Psoas muscle (tissue), 8 donors: ENCODE measurements around the gene LTB4R. TPM values are rescaled to one million over a fixed set of nuclear protein-coding genes. Genes with fewer than 3 reads are reported as not detected.

Experiments used
- ATAC-seq, 4 donors: fragments of 200-7000 bp; cut with Tn5 transposase; one replicate each; pipeline ENCODE4 v1.9.1; 2020; ENCODE audit warnings: moderate library complexity in 3 of 4, mild to moderate bottlenecking in 2 of 4
- DNase-seq, 2 donors: peaks; one replicate each; pipeline ENCODE4 v3.0.0-alpha.2; 2020
- H3K27ac ChIP-seq: fragments of 200-600 bp; one replicate; pipeline ENCODE4 v1.8.0; 2022
- H3K27me3 ChIP-seq, 3 donors: fragments of 200-600 bp in 1 of 3; one replicate each; pipeline versions ENCODE4 v1.6.1 to v1.8.0; 2013 to 2022; ENCODE audit warnings: low read length in 2 of 3, mild to moderate bottlenecking in 2 of 3, moderate library complexity in 1 of 3; ENCODE audit not compliant: insufficient read depth in 3 of 3
- H3K36me3 ChIP-seq, 2 donors: fragments of 200-600 bp in 1 of 2; one replicate each; pipeline versions ENCODE4 v1.6.1 to v1.8.0; 2013 to 2022; ENCODE audit warnings: low read depth in 1 of 2, mild to moderate bottlenecking in 1 of 2, moderate library complexity in 1 of 2; ENCODE audit not compliant: insufficient read depth in 1 of 2
- H3K4me1 ChIP-seq: fragments of 200-600 bp; one replicate; pipeline ENCODE4 v1.8.0; 2022
- H3K4me3 ChIP-seq: fragments of 200-600 bp; one replicate; pipeline ENCODE4 v1.8.0; 2022; ENCODE audit warnings: mild to moderate bottlenecking
- H3K9me3 ChIP-seq: fragments of 200-600 bp; one replicate; pipeline ENCODE4 v1.8.0; 2022
- WGBS, 3 donors: extraction: QIAGEN DNeasy Blood & Tissue Kit; methylation state at CpG; one replicate each; pipeline versions ENCODE4 v1.1.6 to v1.1.7; 2013; 5-methylcytosine and 5-hydroxymethylcytosine counted together
- intact Hi-C, 2 donors: fragments of 100-400 bp; cut with DNase I; formaldehyde crosslinking; loops; one replicate each; pipeline versions ENCODE4 v1.11.0 to v1.14.2; 2022
- polyA plus RNA-seq, 3 donors: library from polyadenylated mRNA; stranded (reverse); fragments of 200-250 nt; gene quantifications; one replicate each; pipeline ENCODE4 v1.2.3, GENCODE V29; 2013
- total RNA-seq, 4 donors: library from RNA; stranded (reverse); fragmentation: NEBNext Ultra II Directional in 2 of 4; extraction: Animal tissue kit (Norgen Biotek cat#: 25700) in 2 of 4; gene quantifications; one replicate each; pipeline versions ENCODE4 v1.2.1 to v1.2.4, GENCODE V29; 2021 to 2023
- TF ChIP-seq, protein P1 (sequence below): fragments of 200-600 bp; IDR thresholded peaks from one replicate; pipeline ENCODE4 v1.8.0; 2022; ENCODE audit warnings: antibody characterized with exemption
- donor health status: healthy with polysubstance abuse.
- donor health status: DM: no; HTN: no; CAD: no; lungs with moderate emphysema.
- donor health status: Bipolar disorder and iron deficiency.
- donor health status: healthy.
- donor health status: DM: yes; HTN: yes; CAD: no.
- donor health status: DM: no; HTN: no; CAD: no.
- donor health status: DM: no; HTN: no; CAD: no.
- donor health status: DM: yes; HTN: yes; CAD: no.

Gene LTB4R
- total and polyA plus RNA-seq, 7 donors, result 0.35 to 2.1 (median 1.9) TPM

- TF ChIP-seq, protein P1, sequence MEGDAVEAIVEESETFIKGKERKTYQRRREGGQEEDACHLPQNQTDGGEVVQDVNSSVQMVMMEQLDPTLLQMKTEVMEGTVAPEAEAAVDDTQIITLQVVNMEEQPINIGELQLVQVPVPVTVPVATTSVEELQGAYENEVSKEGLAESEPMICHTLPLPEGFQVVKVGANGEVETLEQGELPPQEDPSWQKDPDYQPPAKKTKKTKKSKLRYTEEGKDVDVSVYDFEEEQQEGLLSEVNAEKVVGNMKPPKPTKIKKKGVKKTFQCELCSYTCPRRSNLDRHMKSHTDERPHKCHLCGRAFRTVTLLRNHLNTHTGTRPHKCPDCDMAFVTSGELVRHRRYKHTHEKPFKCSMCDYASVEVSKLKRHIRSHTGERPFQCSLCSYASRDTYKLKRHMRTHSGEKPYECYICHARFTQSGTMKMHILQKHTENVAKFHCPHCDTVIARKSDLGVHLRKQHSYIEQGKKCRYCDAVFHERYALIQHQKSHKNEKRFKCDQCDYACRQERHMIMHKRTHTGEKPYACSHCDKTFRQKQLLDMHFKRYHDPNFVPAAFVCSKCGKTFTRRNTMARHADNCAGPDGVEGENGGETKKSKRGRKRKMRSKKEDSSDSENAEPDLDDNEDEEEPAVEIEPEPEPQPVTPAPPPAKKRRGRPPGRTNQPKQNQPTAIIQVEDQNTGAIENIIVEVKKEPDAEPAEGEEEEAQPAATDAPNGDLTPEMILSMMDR, result no peak
- ATAC-seq (no peak), DNase-seq (no peak)
- Histone ChIP-seq H3K36me3 (no peaks in the 10 kb centered on the region), H3K27me3 (peaks cover 0 to 35% (median 0%) of the 10 kb centered on the region in 3 donors), H3K4me1 (no peaks in the 10 kb centered on the region), H3K9me3 (no peaks in the 10 kb centered on the region), H3K27ac (no peak overlapping the region), H3K4me3 (no peak overlapping the region)
- 83 to 89% (median 85%) methylated on average over 4 of the region's 4 CpGs for WGBS, 3 donors
- intact Hi-C loops, result no loop called here
Observed at GRCh38 chr14:24356208-24356607, 44.9 kb downstream of the LTB4R start.

DNA sequence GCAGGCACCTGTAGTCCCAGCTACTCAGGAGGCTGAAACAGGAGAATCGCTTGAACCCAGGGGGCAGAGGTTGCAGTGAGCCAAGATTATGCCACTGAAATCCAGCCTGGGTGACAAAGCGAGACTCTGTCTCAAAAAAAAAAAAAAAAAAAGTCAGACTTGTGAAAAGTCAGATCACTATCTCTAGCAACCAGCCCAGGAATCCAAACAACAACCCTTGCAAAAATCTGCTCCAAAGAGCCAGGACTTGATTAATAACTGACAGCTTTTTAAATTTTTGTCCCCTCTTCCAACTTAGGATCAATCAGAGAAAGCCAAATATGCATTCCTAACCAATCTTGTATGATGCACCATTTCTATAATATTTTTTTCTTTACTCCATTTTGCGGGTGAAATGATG, 49.0 kb downstream of the LTB4R start:
- no peak for DNase-seq
- TF ChIP-seq, protein P1, result no peak
- Histone ChIP-seq H3K36me3 (no peaks in the 10 kb centered on the region), H3K27ac (no peak overlapping the region), H3K4me3 (no peak overlapping the region), H3K9me3 (no peaks in the 10 kb centered on the region), H3K4me1 (peaks cover 3% of the 10 kb centered on the region), H3K27me3 (peaks cover 0 to 31% (median 0%) of the 10 kb centered on the region in 3 donors)
- intact Hi-C loops, result no loop called here
- ATAC-seq, result no peak
- WGBS, 3 donors, result 84 to 89% (median 88%) methylated on average over 3 of the region's 3 CpGs

- H3K4me1 ChIP-seq, result peaks cover 6% of the 10 kb centered on the region
- intact Hi-C loops, result no loop called here
- peaks cover 0 to 41% (median 2%) of the 10 kb centered on the region in 3 donors for H3K27me3 ChIP-seq
- 71 to 84% (median 74%) methylated on average over 2 of the region's 2 CpGs for WGBS, 3 donors
- ATAC-seq (no peak), DNase-seq (no peak)
- H3K27ac ChIP-seq, result no peak overlapping the region
- H3K9me3 ChIP-seq, result no peaks in the 10 kb centered on the region
- TF ChIP-seq, protein P1, result no peak
- no peaks in the 10 kb centered on the region for H3K36me3 ChIP-seq
- H3K4me3 ChIP-seq, result no peak overlapping the region
Observed at GRCh38 chr14:24361326-24361725, 50.0 kb downstream of the LTB4R start.

DNA sequence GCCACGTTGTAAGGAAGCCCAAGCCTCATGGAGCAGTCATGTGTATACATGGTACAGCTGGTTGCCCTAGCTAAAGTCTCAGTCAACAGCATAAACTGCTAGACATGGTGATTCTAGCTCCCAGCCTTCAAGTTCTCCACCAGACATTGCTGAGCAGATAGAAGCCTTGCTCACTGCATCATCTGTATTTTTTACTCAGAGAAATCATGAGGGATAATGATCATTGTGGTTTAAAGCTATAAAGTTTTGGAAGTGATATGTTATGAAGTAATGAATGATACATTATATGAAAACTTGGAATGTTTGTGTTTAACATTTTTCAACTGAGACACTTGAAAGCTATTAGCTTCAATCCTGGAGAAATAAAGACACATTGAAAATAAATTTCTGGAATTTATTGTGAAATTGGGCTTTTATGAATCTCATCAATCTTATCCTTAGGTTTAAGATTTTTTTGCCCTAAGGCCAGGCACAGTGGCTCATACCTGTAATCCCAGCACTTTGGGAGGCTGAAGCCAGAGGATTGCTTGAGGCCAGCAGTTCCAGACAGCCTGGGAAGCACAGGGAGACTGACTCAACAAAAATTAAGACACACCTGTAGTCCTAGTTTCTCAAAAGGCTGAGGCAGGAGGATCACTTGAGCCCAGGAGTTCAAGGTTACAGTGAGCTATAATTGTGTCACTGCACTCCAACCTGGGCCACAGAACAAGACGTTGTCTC, 51.1 kb downstream of the LTB4R start:
- no peaks in the 10 kb centered on the region for H3K36me3 ChIP-seq
- peaks cover 0 to 52% (median 4%) of the 10 kb centered on the region in 3 donors for H3K27me3 ChIP-seq
- intact Hi-C loops, result no loop called here
- peaks cover 10% of the 10 kb centered on the region for H3K4me1 ChIP-seq
- ATAC-seq, result no peak
- H3K4me3 ChIP-seq, result no peak overlapping the region
- no peak for DNase-seq
- no peak overlapping the region for H3K27ac ChIP-seq
- WGBS, 3 donors, result 39 to 49% (median 44%) methylated on average over 2 of the region's 2 CpGs
- H3K9me3 ChIP-seq, result no peaks in the 10 kb centered on the region
- TF ChIP-seq, protein P1, result no peak

GRCh38 chr14:24363401-24363800, 52.1 kb downstream of the LTB4R start:
- Histone ChIP-seq H3K4me1 (peaks cover 12% of the 10 kb centered on the region), H3K9me3 (no peaks in the 10 kb centered on the region), H3K27me3 (peaks cover 0 to 56% (median 6%) of the 10 kb centered on the region in 3 donors), H3K36me3 (no peaks in the 10 kb centered on the region), H3K27ac (no peak overlapping the region), H3K4me3 (no peak overlapping the region)
- WGBS, 3 donors, result 81 to 92% (median 84%) methylated on average over 5 of the region's 5 CpGs
- no peak for DNase-seq
- ATAC-seq, result no peak
- intact Hi-C loops, result no loop called here
- TF ChIP-seq, protein P1, result no peak
